Right lobe of liver (tissue), 6 donors: ENCODE results near the gene TMEM37. TPM values are rescaled to one million over a fixed set of nuclear protein-coding genes. Genes with fewer than 3 reads are reported as not detected.
A peak's percentile ranks its signal among the peaks of the same experiment; 100 is the strongest.

Experiments
- ATAC-seq, 4 donors: fragments of 200-7000 bp; cut with Tn5 transposase; one replicate each; pipeline ENCODE4 v1.9.1; 2020; ENCODE audit warnings: mild to moderate bottlenecking in 4 of 4, moderate library complexity in 4 of 4
- DNase-seq, 3 donors: peaks; one replicate each; pipeline ENCODE4 v3.0.0-alpha.2; 2020
- H3K27ac ChIP-seq, 3 donors: fragments of 200-600 bp; one replicate each; pipeline ENCODE4 v1.8.0; 2022
- H3K27me3 ChIP-seq, 2 donors: fragments of 200-600 bp; one replicate each; pipeline ENCODE4 v1.8.0; 2022
- H3K36me3 ChIP-seq, 4 donors: fragments of 200-600 bp; sonication (generic) in 1 of 4; one replicate each; pipeline versions ENCODE4 v1.5.1 to v1.8.0; 2017 to 2022; ENCODE audit warnings: control low read depth in 1 of 4
- H3K4me1 ChIP-seq, 4 donors: fragments of 200-600 bp; sonication (generic) in 1 of 4; one replicate each; pipeline versions ENCODE4 v1.5.1 to v1.8.0; 2017 to 2022; ENCODE audit warnings: control low read depth in 1 of 4
- H3K4me3 ChIP-seq, 3 donors: fragments of 200-600 bp; one replicate each; pipeline ENCODE4 v1.8.0; 2022
- H3K9me3 ChIP-seq, 4 donors: fragments of 200-600 bp; sonication (generic) in 1 of 4; one replicate each; pipeline versions ENCODE4 v1.5.1 to v1.8.0; 2017 to 2022; ENCODE audit warnings: control low read depth in 1 of 4
- POLR2A ChIP-seq: fragments of 450-650 bp; IDR thresholded peaks from one replicate; pipeline ENCODE4 v1.6.1; 2017; ENCODE audit warnings: antibody characterized with exemption, mild to moderate bottlenecking
- WGBS: methylation state at CpG from one replicate; pipeline ENCODE4 v1.1.6; 2018; ENCODE audit warnings: low coverage, low lambda C conversion rate; ENCODE audit not compliant: insufficient coverage; ENCODE audit errors: missing lambda C conversion rate; 5-methylcytosine and 5-hydroxymethylcytosine counted together
- intact Hi-C, 2 donors: fragments of 100-400 bp; cut with DNase I; formaldehyde crosslinking; loops; one replicate each; pipeline versions ENCODE4 v1.11.2 to v1.14.1; 2022
- total RNA-seq, 6 experiments: library from RNA; depleted of rRNA in 2 of 6; stranded (reverse); fragments of >200 nt in 2 of 6; fragmentation: NEBNext Ultra II Directional in 3 of 6; extraction: Animal tissue kit (Norgen Biotek cat#: 25700) in 3 of 6; gene quantifications; one replicate each; pipeline versions ENCODE4 v1.1.0 to v1.2.4, GENCODE V29; 2016 to 2023
- TF ChIP-seq, protein P1 (sequence below), 4 donors: fragments of 200-600 bp in 3 of 4; fragments of 450-650 bp in 1 of 4; IDR thresholded peaks; one replicate each; pipeline versions ENCODE4 v1.5.1 to v1.8.0; 2016 to 2022; ENCODE audit warnings: antibody characterized with exemption in 4 of 4, mild to moderate bottlenecking in 2 of 4
- donor health status: DM: no; HTN: yes; CAD: no.
- donor health status: DM: no; HTN: no; CAD: no.
- donor health status: DM: no; HTN: no; CAD: no.
- donor health status: DM: no; HTN: yes; CAD: no.
- donor health status: DM: no; HTN: yes; CAD: no.

Gene TMEM37
- total RNA-seq, 6 experiments from 2014 or later = 37.3 to 96.6 (median 73.5) TPM

DNA sequence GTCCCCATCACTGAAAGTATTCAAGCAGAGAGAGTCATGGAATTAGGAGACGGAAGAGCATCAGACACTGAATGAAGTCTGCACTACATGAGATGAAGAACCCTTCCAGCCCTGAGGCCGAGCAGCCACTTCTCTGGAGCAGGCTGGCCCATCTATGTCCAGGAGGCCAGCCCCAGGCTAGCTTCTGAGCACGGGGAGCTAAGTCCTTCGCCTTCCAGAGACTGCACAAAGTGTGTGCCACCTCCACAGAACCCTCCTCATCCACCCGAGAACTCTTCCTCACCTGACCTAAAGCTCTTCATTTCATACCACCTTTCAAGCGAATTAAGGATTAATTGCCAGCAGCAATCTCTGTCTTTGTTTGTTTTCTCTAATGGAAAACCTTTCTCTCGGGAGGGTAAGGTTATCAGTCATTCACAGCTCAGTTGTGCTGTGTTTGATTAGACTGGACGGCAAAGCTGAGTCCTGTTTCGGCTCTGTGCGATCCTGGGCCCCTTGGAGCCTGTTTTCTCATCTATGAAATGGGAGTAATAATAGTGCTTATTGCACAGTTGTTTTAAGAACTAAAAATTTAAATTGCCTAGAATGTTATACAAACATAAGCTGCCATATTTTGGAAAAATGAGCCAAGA is 54.7 kb downstream of the TMEM37 start:
- Histone ChIP-seq H3K4me3 (no peak overlapping the region), H3K36me3 (no peaks in the 10 kb centered on the region), H3K27me3 (no peaks in the 10 kb centered on the region), H3K9me3 (no peaks in the 10 kb centered on the region), H3K4me1 (peaks cover 0 to 77% (median 31%) of the 10 kb centered on the region in 4 donors), H3K27ac (peak overlapping the region; percentile 87 to 96 (median 89))
- ATAC-seq (no peak), DNase-seq (no peak)
- 31% methylated on average over 5 of the region's 10 CpGs for WGBS
- intact Hi-C loops = no loop called here
- TF ChIP-seq, protein P1, sequence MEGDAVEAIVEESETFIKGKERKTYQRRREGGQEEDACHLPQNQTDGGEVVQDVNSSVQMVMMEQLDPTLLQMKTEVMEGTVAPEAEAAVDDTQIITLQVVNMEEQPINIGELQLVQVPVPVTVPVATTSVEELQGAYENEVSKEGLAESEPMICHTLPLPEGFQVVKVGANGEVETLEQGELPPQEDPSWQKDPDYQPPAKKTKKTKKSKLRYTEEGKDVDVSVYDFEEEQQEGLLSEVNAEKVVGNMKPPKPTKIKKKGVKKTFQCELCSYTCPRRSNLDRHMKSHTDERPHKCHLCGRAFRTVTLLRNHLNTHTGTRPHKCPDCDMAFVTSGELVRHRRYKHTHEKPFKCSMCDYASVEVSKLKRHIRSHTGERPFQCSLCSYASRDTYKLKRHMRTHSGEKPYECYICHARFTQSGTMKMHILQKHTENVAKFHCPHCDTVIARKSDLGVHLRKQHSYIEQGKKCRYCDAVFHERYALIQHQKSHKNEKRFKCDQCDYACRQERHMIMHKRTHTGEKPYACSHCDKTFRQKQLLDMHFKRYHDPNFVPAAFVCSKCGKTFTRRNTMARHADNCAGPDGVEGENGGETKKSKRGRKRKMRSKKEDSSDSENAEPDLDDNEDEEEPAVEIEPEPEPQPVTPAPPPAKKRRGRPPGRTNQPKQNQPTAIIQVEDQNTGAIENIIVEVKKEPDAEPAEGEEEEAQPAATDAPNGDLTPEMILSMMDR (IDR thresholded peaks at IDR 0.05) = no peak

DNA sequence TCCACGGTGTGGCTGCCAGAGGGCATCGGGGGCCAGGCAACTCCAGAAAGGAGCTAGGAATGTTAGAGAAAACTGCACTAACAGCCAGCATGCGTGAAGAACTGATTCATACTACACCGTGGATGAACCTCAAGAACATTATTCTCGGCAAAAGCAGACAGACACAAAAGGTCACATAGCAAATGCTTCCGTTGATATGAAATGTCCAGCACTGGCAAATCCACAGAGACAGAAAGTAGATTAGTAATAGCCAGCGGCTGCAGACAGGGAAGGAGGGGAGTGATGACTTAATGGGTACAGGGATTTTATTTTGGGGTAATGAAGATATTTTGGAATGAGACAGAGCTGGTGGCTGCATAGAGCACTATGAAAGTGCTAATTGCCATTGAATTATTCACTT is 55.2 kb downstream of the TMEM37 start:
- Histone ChIP-seq H3K36me3 (no peaks in the 10 kb centered on the region), H3K4me3 (no peak overlapping the region), H3K9me3 (no peaks in the 10 kb centered on the region), H3K27me3 (no peaks in the 10 kb centered on the region), H3K4me1 (peaks cover 0 to 77% (median 31%) of the 10 kb centered on the region in 4 donors), H3K27ac (peak overlapping the region; percentile 87 to 96 (median 89))
- peak; percentile 23 for TF ChIP-seq POLR2A
- TF ChIP-seq, protein P1 (IDR thresholded peaks at IDR 0.05) = no peak
- DNase-seq = no peak
- ATAC-seq = peak in 1 of 4 donors; percentile 6
- intact Hi-C loops = no loop called here
- 35% methylated on average over 7 of the region's 7 CpGs for WGBS

DNA sequence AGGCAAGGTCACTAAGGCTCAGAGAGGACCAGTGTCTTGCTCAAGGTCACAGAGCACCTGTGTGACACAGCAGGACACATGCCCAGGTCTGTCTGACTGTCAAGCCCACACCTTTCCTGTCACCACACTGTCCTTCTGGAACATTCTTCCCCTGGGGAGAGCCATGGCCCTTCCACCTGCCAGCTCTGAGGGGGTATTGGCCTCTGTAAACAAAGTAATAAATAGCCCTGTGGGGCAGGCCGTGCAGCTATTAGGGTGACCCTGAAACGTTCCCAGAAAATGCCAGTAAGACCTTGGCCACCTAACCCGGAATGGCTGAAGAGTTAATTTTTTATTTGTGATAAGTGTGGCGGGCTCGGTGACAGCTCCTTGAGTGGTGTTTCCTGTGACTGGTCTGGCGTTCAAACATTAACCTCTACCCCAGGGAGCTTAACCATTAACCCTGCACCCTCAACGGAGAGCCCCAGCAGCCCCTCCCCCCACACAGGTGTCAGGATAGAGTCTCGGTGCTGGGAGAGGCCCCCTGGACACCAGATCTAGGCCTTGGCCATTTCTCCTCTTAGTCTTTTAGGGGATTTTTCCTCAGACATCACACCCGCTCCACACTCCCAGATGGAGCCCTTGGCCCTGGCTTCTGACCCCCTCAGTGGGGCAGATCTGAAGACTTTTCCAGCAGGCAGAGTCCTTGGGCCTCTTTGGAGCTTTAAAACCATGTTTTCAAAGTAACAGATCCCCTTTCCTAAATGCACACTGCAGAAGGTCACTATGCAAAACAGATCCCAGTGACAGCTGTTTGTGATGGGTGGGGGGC is 56.0 kb downstream of the TMEM37 start:
- DNase-seq = peak; percentile 83 to 92 (median 86)
- 11% methylated on average over 3 of the region's 9 CpGs for WGBS
- TF ChIP-seq, protein P1 (IDR thresholded peaks at IDR 0.05) = no peak
- no peak for TF ChIP-seq POLR2A
- Histone ChIP-seq H3K4me1 (peaks cover 0 to 73% (median 31%) of the 10 kb centered on the region in 4 donors), H3K27ac (peak overlapping the region; percentile 87 to 96 (median 89)), H3K9me3 (no peaks in the 10 kb centered on the region), H3K27me3 (no peaks in the 10 kb centered on the region), H3K36me3 (no peaks in the 10 kb centered on the region), H3K4me3 (peak overlapping the region in 1 of 3 donors; percentile 22)
- peak; percentile 61 to 80 (median 72) for ATAC-seq
- intact Hi-C loops = no loop called here

Other genes with a start within 250 kb of the TMEM37 start
- 100 to 1,000 TPM; 118 to 165 (median 131) TPM for gene STEAP3, start 208.0 kb upstream of the TMEM37 start, total RNA-seq
- 1 to 10 TPM; 2.6 to 5.5 (median 3.5) TPM for gene C2orf76, start 65.0 kb upstream of the TMEM37 start, total RNA-seq
- gene DBI, start 64.9 kb upstream of the TMEM37 start, total RNA-seq = 100 to 1,000 TPM; 132 to 314 (median 191) TPM
- gene SCTR, start 92.6 kb downstream of the TMEM37 start, total RNA-seq = under 1 TPM in 4 of 6 experiments, not detected in 2; 0.12 to 0.38 (median 0.35) TPM
- gene CFAP221, start 112.6 kb downstream of the TMEM37 start, total RNA-seq = 1 to 10 TPM in 5 of 6 experiments, under 1 TPM in 1; 0.56 to 5.8 (median 2.4) TPM
- 10 to 100 TPM; 12.9 to 27.0 (median 17.9) TPM for gene TMEM177, start 247.3 kb downstream of the TMEM37 start, total RNA-seq